ENCODE data around the gene PLA2G1B. TPM values are rescaled to one million over a fixed set of nuclear protein-coding genes. Genes with fewer than 3 reads are reported as not detected.

PLA2G1B gene
- total RNA-seq, 1 donor = not detected

- Histone ChIP-seq H3K4me1 (ENCODE audit: insufficient read depth, low read length) (peaks cover 8% of the 10 kb centered on the region), H3K4me2 (ENCODE audit: insufficient read depth, low read length) (no peak overlapping the region), H3K36me3 (ENCODE audit: insufficient read depth, low read length) (no peaks in the 10 kb centered on the region), H3K27me3 (ENCODE audit: insufficient read depth, low read length) (no peaks in the 10 kb centered on the region), H2AFZ (ENCODE audit: low read length) (no peak overlapping the region), H3K9me3 (ENCODE audit: low read depth, low read length) (no peaks in the 10 kb centered on the region), H3K79me2 (ENCODE audit: insufficient read depth, low read length) (no peaks in the 10 kb centered on the region), H3K27ac (ENCODE audit: low read depth, low read length) (no peak overlapping the region), H4K20me1 (ENCODE audit: insufficient read depth, low read length) (no peaks in the 10 kb centered on the region), H3K4me3 (ENCODE audit: insufficient read depth, low read length) (no peak overlapping the region)
- no peak for TF ChIP-seq CTCF (IDR thresholded peaks at IDR 0.05; ENCODE audit: extremely low read depth, low read depth, low read length)
- no peak for DNase-seq (ENCODE audit: insufficient read length, low spot score, missing footprints)
These were observed 25.6 kb upstream of the PLA2G1B start for GRCh38 chr12:120353136-120353535.

DNA sequence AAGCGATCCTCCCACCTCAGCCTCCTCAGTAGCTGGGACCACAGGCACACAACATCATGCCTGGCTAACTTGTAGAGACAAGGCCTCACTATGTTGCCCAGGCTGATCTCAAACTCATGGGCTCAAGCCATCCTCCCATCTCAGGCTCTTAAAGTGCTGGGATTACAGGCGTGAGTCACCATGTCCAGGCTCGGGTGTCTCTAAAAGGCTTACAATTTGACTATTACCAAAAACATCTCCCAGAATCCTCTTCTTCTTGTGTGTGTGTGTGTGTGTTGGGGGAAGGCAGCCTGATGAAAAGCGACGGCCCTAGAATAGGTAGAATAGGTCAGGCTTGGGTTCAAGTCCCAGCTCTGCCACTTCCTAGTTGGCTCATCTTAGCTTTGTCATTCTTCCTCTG, 24.5 kb upstream of the PLA2G1B start:
- Histone ChIP-seq H3K4me2 (ENCODE audit: insufficient read depth, low read length) (no peak overlapping the region), H4K20me1 (ENCODE audit: insufficient read depth, low read length) (no peaks in the 10 kb centered on the region), H3K4me1 (ENCODE audit: insufficient read depth, low read length) (peaks cover 8% of the 10 kb centered on the region), H3K36me3 (ENCODE audit: insufficient read depth, low read length) (no peaks in the 10 kb centered on the region), H3K9me3 (ENCODE audit: low read depth, low read length) (no peaks in the 10 kb centered on the region), H2AFZ (ENCODE audit: low read length) (peak overlapping the region; percentile 74), H3K79me2 (ENCODE audit: insufficient read depth, low read length) (no peaks in the 10 kb centered on the region), H3K27me3 (ENCODE audit: insufficient read depth, low read length) (no peaks in the 10 kb centered on the region), H3K4me3 (ENCODE audit: insufficient read depth, low read length) (no peak overlapping the region), H3K27ac (ENCODE audit: low read depth, low read length) (no peak overlapping the region)
- no peak for TF ChIP-seq CTCF (IDR thresholded peaks at IDR 0.05; ENCODE audit: extremely low read depth, low read depth, low read length)
- peak; percentile 76 for DNase-seq (ENCODE audit: insufficient read length, low spot score, missing footprints)

GRCh38 chr12:120350576-120351350, 23.2 kb upstream of the PLA2G1B start:
- peak overlapping the region; percentile 15 for H2AFZ ChIP-seq (ENCODE audit: low read length)
- H3K36me3 ChIP-seq (ENCODE audit: insufficient read depth, low read length) = no peaks in the 10 kb centered on the region
- H3K4me2 ChIP-seq (ENCODE audit: insufficient read depth, low read length) = no peak overlapping the region
- DNase-seq (ENCODE audit: insufficient read length, low spot score, missing footprints) = peak; percentile 31
- no peak overlapping the region for H3K4me3 ChIP-seq (ENCODE audit: insufficient read depth, low read length)
- H3K27me3 ChIP-seq (ENCODE audit: insufficient read depth, low read length) = no peaks in the 10 kb centered on the region
- no peaks in the 10 kb centered on the region for H4K20me1 ChIP-seq (ENCODE audit: insufficient read depth, low read length)
- no peaks in the 10 kb centered on the region for H3K79me2 ChIP-seq (ENCODE audit: insufficient read depth, low read length)
- H3K9me3 ChIP-seq (ENCODE audit: low read depth, low read length) = no peaks in the 10 kb centered on the region
- H3K4me1 ChIP-seq (ENCODE audit: insufficient read depth, low read length) = peaks cover 4% of the 10 kb centered on the region
- no peak for TF ChIP-seq CTCF (IDR thresholded peaks at IDR 0.05; ENCODE audit: extremely low read depth, low read depth, low read length)
- H3K27ac ChIP-seq (ENCODE audit: low read depth, low read length) = no peak overlapping the region

DNA sequence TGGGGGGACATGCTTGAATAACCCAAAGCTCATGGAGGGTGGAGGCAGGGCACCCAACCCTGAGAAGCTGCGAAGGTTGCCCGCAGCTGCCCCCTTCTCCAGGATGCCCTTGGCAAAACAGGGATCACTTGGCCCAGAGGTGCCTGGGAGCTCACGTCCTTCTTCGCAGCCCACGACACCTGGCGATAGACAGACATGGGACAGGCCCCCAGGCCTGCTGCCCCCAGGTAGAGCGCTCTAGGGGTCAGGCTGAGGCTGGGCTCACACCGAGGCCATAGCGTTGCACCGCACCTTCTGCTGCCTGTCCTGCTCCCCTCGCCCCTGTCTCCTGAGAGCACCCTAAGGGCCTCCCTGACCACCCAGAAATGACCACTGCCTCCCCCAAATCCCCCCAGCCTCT, 20.2 kb upstream of the PLA2G1B start:
- no peak for DNase-seq (ENCODE audit: insufficient read length, low spot score, missing footprints)
- peaks cover 4% of the 10 kb centered on the region for H3K4me1 ChIP-seq (ENCODE audit: insufficient read depth, low read length)

More for the DNA sequence above, 20.2 kb upstream of the PLA2G1B start:
- no peak overlapping the region for H2AFZ ChIP-seq (ENCODE audit: low read length)
- H3K4me3 ChIP-seq (ENCODE audit: insufficient read depth, low read length) = no peak overlapping the region
- H3K27ac ChIP-seq (ENCODE audit: low read depth, low read length) = no peak overlapping the region
- no peaks in the 10 kb centered on the region for H3K9me3 ChIP-seq (ENCODE audit: low read depth, low read length)
- no peaks in the 10 kb centered on the region for H3K27me3 ChIP-seq (ENCODE audit: insufficient read depth, low read length)
- H3K4me2 ChIP-seq (ENCODE audit: insufficient read depth, low read length) = no peak overlapping the region
- H4K20me1 ChIP-seq (ENCODE audit: insufficient read depth, low read length) = no peaks in the 10 kb centered on the region
- no peak for TF ChIP-seq CTCF (IDR thresholded peaks at IDR 0.05; ENCODE audit: extremely low read depth, low read depth, low read length)
- no peaks in the 10 kb centered on the region for H3K36me3 ChIP-seq (ENCODE audit: insufficient read depth, low read length)
- no peaks in the 10 kb centered on the region for H3K79me2 ChIP-seq (ENCODE audit: insufficient read depth, low read length)
